ENCODE data around the gene MKRN3. TPM values are rescaled to one million over a fixed set of nuclear protein-coding genes. Genes with fewer than 3 reads are reported as not detected.
"Not testable (repeated sequence)": the region's sequence is repeated elsewhere in the genome, so short reads cannot be mapped to it uniquely, and the experiment has no call there.

The MKRN3 gene
- total RNA-seq, 1 donor from 2014 or later: 1.4 TPM

GRCh38 chr15:23595368-23595767, 29.9 kb downstream of the MKRN3 start:
- no peaks in the 10 kb centered on the region for H3K36me3 Mint-ChIP-seq (ENCODE audit: unreplicated experiment)
- peaks cover 10% of the 10 kb centered on the region for H3K4me1 Mint-ChIP-seq (ENCODE audit: low read depth, unreplicated experiment)
- TF ChIP-seq CTCF (IDR thresholded peaks at IDR 0.05; ENCODE audit: partially characterized antibody, unreplicated experiment): no peak
- no peaks in the 10 kb centered on the region for H3K27me3 Mint-ChIP-seq (ENCODE audit: unreplicated experiment)
- peaks cover 3% of the 10 kb centered on the region for H3K9me3 Mint-ChIP-seq (ENCODE audit: unreplicated experiment)
- H3K4me3 Mint-ChIP-seq (ENCODE audit: unreplicated experiment): no peak overlapping the region
- no peak for DNase-seq
- H3K27ac Mint-ChIP-seq (ENCODE audit: unreplicated experiment): no peak overlapping the region

- DNase-seq: no peak
- H3K9me3 Mint-ChIP-seq (ENCODE audit: unreplicated experiment): peaks cover 3% of the 10 kb centered on the region
- no peaks in the 10 kb centered on the region for H3K27me3 Mint-ChIP-seq (ENCODE audit: unreplicated experiment)
- TF ChIP-seq CTCF (IDR thresholded peaks at IDR 0.05; ENCODE audit: partially characterized antibody, unreplicated experiment): no peak
- no peak overlapping the region for H3K4me3 Mint-ChIP-seq (ENCODE audit: unreplicated experiment)
- peaks cover 10% of the 10 kb centered on the region for H3K4me1 Mint-ChIP-seq (ENCODE audit: low read depth, unreplicated experiment)
- no peaks in the 10 kb centered on the region for H3K36me3 Mint-ChIP-seq (ENCODE audit: unreplicated experiment)
- no peak overlapping the region for H3K27ac Mint-ChIP-seq (ENCODE audit: unreplicated experiment)
These were observed 31.3 kb downstream of the MKRN3 start for GRCh38 chr15:23596736-23597135.

- H3K9me3 Mint-ChIP-seq (ENCODE audit: unreplicated experiment); H3K4me3 Mint-ChIP-seq (ENCODE audit: unreplicated experiment); DNase-seq; H3K27me3 Mint-ChIP-seq (ENCODE audit: unreplicated experiment); H3K36me3 Mint-ChIP-seq (ENCODE audit: unreplicated experiment); H3K27ac Mint-ChIP-seq (ENCODE audit: unreplicated experiment); H3K4me1 Mint-ChIP-seq (ENCODE audit: low read depth, unreplicated experiment): not testable (repeated sequence)
These were observed 31.8 kb downstream of the MKRN3 start for GRCh38 chr15:23597278-23597677.

GRCh38 chr15:23599053-23599452, 33.6 kb downstream of the MKRN3 start:
- H3K9me3 Mint-ChIP-seq (ENCODE audit: unreplicated experiment): peaks cover 4% of the 10 kb centered on the region
- no peak for DNase-seq
- TF ChIP-seq CTCF (IDR thresholded peaks at IDR 0.05; ENCODE audit: partially characterized antibody, unreplicated experiment): no peak
- H3K36me3 Mint-ChIP-seq (ENCODE audit: unreplicated experiment): no peaks in the 10 kb centered on the region
- H3K27ac Mint-ChIP-seq (ENCODE audit: unreplicated experiment): no peak overlapping the region
- H3K4me3 Mint-ChIP-seq (ENCODE audit: unreplicated experiment): no peak overlapping the region
- H3K27me3 Mint-ChIP-seq (ENCODE audit: unreplicated experiment): peaks cover 2% of the 10 kb centered on the region
- H3K4me1 Mint-ChIP-seq (ENCODE audit: low read depth, unreplicated experiment): peaks cover 10% of the 10 kb centered on the region

- no peak for TF ChIP-seq CTCF (IDR thresholded peaks at IDR 0.05; ENCODE audit: partially characterized antibody, unreplicated experiment)
- peaks cover 2% of the 10 kb centered on the region for H3K27me3 Mint-ChIP-seq (ENCODE audit: unreplicated experiment)
- H3K4me1 Mint-ChIP-seq (ENCODE audit: low read depth, unreplicated experiment): peaks cover 3% of the 10 kb centered on the region
- no peak for DNase-seq
- H3K36me3 Mint-ChIP-seq (ENCODE audit: unreplicated experiment): no peaks in the 10 kb centered on the region
- H3K27ac Mint-ChIP-seq (ENCODE audit: unreplicated experiment): no peak overlapping the region
- H3K9me3 Mint-ChIP-seq (ENCODE audit: unreplicated experiment): peaks cover 1% of the 10 kb centered on the region
- H3K4me3 Mint-ChIP-seq (ENCODE audit: unreplicated experiment): no peak overlapping the region
These were observed 36.6 kb downstream of the MKRN3 start for GRCh38 chr15:23602124-23602523.

GRCh38 chr15:23606226-23606625, 40.8 kb downstream of the MKRN3 start:
- Mint-ChIP-seq H3K27me3 (ENCODE audit: unreplicated experiment) (peaks cover 2% of the 10 kb centered on the region), H3K36me3 (ENCODE audit: unreplicated experiment) (no peaks in the 10 kb centered on the region), H3K4me1 (ENCODE audit: low read depth, unreplicated experiment) (peaks cover 3% of the 10 kb centered on the region), H3K4me3 (ENCODE audit: unreplicated experiment) (no peak overlapping the region), H3K9me3 (ENCODE audit: unreplicated experiment) (peaks cover 1% of the 10 kb centered on the region), H3K27ac (ENCODE audit: unreplicated experiment) (no peak overlapping the region)
- DNase-seq: no peak
- TF ChIP-seq CTCF (IDR thresholded peaks at IDR 0.05; ENCODE audit: partially characterized antibody, unreplicated experiment): no peak
